Measurements from ENCODE around the gene CRB2. TPM values are rescaled to one million over a fixed set of nuclear protein-coding genes. Genes with fewer than 3 reads are reported as not detected.

CRB2 gene
- total RNA-seq, 5 donors from 2014 or later (not counting 1 experiment from before 2014, with no cell fraction given) = 0.09 to 0.20 TPM; not detected in 3

DNA sequence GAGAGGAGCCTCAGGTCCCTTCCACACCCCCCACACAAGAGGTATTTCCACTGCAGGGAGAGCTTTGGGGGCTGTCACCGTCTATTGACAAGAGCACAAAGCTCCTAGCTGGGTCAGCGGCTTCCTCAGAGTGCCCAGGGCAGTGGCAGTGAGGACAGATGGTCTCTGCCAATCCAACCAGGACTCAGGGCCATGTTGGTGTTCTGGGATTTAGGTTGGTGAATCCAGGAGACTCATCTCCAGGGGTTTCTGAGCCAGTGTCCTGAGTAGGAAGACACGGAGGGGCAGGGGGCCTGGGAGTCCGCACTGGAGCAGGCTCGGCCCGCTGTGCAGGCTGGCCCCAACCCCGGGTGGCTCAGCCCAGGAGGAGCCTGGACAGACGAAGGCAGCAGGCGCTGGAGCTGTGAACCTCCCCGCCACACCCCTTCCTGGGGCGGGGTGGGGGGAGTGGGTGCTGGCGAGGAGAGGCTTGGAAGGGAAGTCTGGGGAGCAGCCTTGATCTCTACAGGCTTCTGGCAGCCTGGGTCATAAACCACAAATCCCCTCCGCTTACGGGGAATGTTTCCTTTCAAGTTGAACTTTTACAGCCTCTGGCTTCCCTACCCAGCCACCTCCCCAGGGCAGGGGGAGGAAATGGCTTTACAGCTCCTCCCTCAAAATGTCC lies 19.6 kb downstream of the CRB2 start:
- H3K27me3 Mint-ChIP-seq = peaks cover 27 to 41% of the 10 kb centered on the region in 2 donors
- H3K27ac ChIP-seq (ENCODE audit: low read length) = no peak overlapping the region
- WGBS (ENCODE audit: insufficient coverage) = 11% methylated on average over 4 of the region's 14 CpGs
- CTCF ChIA-PET = no interaction called here
- peaks cover 0 to 9% of the 10 kb centered on the region in 2 experiments for H3K4me1 ChIP-seq (ENCODE audit: control insufficient read depth in 1 of 2, extremely low read depth in 1 of 2, insufficient read depth in 2 of 2, low read length in 2 of 2)
- no peak overlapping the region for H3K27ac Mint-ChIP-seq
- H3K36me3 ChIP-seq (ENCODE audit: control insufficient read depth in 2 of 2, extremely low read depth in 1 of 2, insufficient read depth in 1 of 2, low read length in 1 of 2) = no peaks in the 10 kb centered on the region
- ATAC-seq (replicated peaks in 1 of 4) (no peak), DNase-seq (no peak)
- POLR2A ChIA-PET = no interaction called here
- no peaks in the 10 kb centered on the region for H3K9me3 ChIP-seq
- peaks cover 7 to 12% (median 8%) of the 10 kb centered on the region in 3 donors for H3K4me1 Mint-ChIP-seq
- no peak overlapping the region for H3K4me3 Mint-ChIP-seq
- no peaks in the 10 kb centered on the region for H3K36me3 Mint-ChIP-seq
- H3K9me3 Mint-ChIP-seq = no peaks in the 10 kb centered on the region
- no peak overlapping the region for H3K4me3 ChIP-seq (ENCODE audit: control insufficient read depth in 1 of 2, extremely low read depth in 1 of 2, low read length in 1 of 2)
- peaks cover 0 to 49% of the 10 kb centered on the region in 2 experiments for H3K27me3 ChIP-seq (replicated peaks in 1 of 2; ENCODE audit: control insufficient read depth in 2 of 2, extremely low read depth in 1 of 2, insufficient read depth in 2 of 2, low read length in 1 of 2)

DNA sequence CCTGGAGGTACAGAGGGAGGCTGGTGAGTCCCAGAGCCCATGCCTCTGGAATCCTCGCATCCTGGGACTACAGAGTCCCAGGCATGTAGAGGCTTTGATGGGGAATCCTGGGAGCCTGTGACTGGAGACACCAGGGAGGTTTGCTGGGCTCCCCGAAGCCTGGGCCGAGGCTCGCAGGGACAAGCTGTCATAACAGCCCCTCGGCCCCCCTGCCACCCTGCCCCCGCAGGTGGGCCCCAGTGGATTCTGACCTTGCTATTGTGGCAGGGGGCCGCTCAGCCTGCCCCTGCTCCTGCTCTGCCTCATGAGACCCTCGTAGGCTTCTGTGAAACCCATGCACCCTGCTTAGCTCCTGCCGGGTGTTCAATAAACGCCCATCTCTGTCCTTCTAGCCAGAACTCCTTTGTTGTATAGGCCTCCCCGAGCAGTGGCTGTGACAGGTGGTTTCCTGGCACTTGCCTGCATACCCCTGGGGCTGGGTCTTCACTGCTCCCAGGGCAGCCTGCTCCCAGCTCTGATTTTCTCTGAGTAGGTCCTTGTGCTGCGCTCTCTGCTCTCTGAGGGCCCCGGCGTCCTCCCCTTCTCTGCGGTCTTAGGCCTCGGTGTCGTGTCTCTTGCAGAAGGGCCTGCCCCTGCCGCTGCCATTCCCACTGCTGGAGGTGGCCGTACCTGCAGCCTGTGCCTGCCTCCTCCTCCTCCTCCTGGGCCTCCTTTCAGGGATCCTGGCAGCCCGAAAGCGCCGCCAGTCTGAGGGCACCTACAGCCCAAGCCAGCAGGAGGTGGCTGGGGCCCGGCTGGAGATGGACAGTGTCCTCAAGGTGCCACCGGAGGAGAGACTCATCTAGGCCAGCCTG lies 20.4 kb downstream of the CRB2 start:
- peaks cover 0 to 9% of the 10 kb centered on the region in 2 experiments for H3K4me1 ChIP-seq (ENCODE audit: control insufficient read depth in 1 of 2, extremely low read depth in 1 of 2, insufficient read depth in 2 of 2, low read length in 2 of 2)
- ATAC-seq (replicated peaks in 1 of 4) (no peak), DNase-seq (no peak)
- no peaks in the 10 kb centered on the region for H3K9me3 Mint-ChIP-seq
- no peak overlapping the region for H3K4me3 ChIP-seq (ENCODE audit: control insufficient read depth in 1 of 2, extremely low read depth in 1 of 2, low read length in 1 of 2)
- no peaks in the 10 kb centered on the region for H3K9me3 ChIP-seq
- CTCF ChIA-PET = no interaction called here
- no peaks in the 10 kb centered on the region for H3K36me3 ChIP-seq (ENCODE audit: control insufficient read depth in 2 of 2, extremely low read depth in 1 of 2, insufficient read depth in 1 of 2, low read length in 1 of 2)
- H3K27ac ChIP-seq (ENCODE audit: low read length) = no peak overlapping the region
- no peak overlapping the region for H3K4me3 Mint-ChIP-seq
- POLR2A ChIA-PET = no interaction called here
- H3K36me3 Mint-ChIP-seq = no peaks in the 10 kb centered on the region
- H3K27me3 ChIP-seq (replicated peaks in 1 of 2; ENCODE audit: control insufficient read depth in 2 of 2, extremely low read depth in 1 of 2, insufficient read depth in 2 of 2, low read length in 1 of 2) = peaks cover 0 to 41% of the 10 kb centered on the region in 2 experiments
- no peak overlapping the region for H3K27ac Mint-ChIP-seq
- 65% methylated on average over 24 of the region's 24 CpGs for WGBS (ENCODE audit: insufficient coverage)
- H3K27me3 Mint-ChIP-seq = peaks cover 23 to 35% of the 10 kb centered on the region in 2 donors
- peaks cover 7 to 12% (median 8%) of the 10 kb centered on the region in 3 donors for H3K4me1 Mint-ChIP-seq

DNA sequence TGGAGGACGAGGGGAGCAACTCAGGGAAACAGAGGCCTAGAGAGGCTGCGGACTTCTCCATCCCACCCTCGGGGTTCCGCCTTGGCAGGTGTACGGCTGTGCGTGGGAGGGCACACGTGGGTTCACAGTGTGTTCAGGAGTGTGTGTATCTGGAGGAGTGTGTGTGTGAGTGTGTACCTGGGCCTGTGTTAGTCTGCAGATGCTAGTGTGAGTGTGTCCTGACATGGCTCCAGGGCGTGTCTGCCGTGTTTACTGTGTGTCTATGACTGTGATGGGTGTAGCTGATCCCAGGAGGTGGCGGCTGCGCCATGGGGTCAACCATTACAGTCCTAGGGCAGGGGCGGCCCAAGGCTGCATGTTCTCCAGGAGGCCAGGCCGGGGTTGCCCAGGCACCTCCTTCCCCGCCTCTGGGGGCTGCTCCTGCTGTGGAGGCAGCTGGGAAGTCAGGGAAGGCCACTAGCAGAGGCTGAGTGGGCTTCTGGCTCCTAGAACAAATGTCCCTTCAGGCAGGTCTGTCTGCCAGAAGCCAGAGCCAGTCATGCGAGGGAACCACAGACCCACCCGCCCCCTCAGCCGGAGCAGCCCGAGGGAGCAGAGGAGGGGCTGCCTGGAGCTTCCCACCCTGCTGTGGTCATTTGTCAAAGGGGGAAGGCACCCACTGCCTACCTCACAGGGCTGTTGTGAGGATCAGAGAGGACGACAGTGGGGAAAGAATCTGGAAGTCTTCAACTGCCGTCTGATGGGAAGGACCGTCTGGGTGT lies 21.4 kb downstream of the CRB2 start:
- Histone ChIP-seq H3K36me3 (ENCODE audit: control insufficient read depth in 2 of 2, extremely low read depth in 1 of 2, insufficient read depth in 1 of 2, low read length in 1 of 2) (no peaks in the 10 kb centered on the region), H3K9me3 (no peaks in the 10 kb centered on the region), H3K4me1 (ENCODE audit: control insufficient read depth in 1 of 2, extremely low read depth in 1 of 2, insufficient read depth in 2 of 2, low read length in 2 of 2) (peaks cover 0 to 9% of the 10 kb centered on the region in 2 experiments), H3K27me3 (replicated peaks in 1 of 2; ENCODE audit: control insufficient read depth in 2 of 2, extremely low read depth in 1 of 2, insufficient read depth in 2 of 2, low read length in 1 of 2) (peaks cover 0 to 31% of the 10 kb centered on the region in 2 experiments), H3K4me3 (ENCODE audit: control insufficient read depth in 1 of 2, extremely low read depth in 1 of 2, low read length in 1 of 2) (no peak overlapping the region), H3K27ac (ENCODE audit: low read length) (no peak overlapping the region)
- Mint-ChIP-seq H3K4me1 (peaks cover 4 to 9% (median 5%) of the 10 kb centered on the region in 3 donors), H3K27ac (no peak overlapping the region), H3K27me3 (peaks cover 14 to 25% of the 10 kb centered on the region in 2 donors), H3K9me3 (no peaks in the 10 kb centered on the region), H3K4me3 (no peak overlapping the region), H3K36me3 (no peaks in the 10 kb centered on the region)
- DNase-seq (no peak), ATAC-seq (replicated peaks in 1 of 4) (no peak)
- WGBS (ENCODE audit: insufficient coverage) = 70% methylated on average over 15 of the region's 21 CpGs
- CTCF ChIA-PET = no interaction called here
- POLR2A ChIA-PET = no interaction called here

DNA sequence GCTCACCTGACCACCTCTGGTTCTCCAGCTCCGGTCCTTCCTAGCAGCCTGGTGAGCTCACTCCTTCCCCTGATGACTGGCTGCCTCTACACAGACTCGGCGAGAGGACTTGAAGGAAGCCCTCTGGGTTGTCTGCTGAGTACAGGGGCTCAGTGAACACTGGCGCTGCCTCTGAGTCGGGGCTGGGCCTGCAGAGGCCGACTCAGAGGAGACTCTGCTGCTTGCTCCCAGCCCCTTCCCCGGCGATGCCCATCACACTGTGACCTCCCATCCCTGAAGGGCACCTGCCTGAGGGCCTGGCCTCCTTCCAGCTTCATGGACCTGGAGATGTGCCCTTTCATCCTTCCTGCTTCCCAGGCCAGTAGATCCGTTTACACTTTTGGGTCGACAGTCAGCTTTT lies 22.0 kb downstream of the CRB2 start:
- H3K4me3 ChIP-seq (ENCODE audit: control insufficient read depth in 1 of 2, extremely low read depth in 1 of 2, low read length in 1 of 2) = no peak overlapping the region
- H3K27ac ChIP-seq (ENCODE audit: low read length) = no peak overlapping the region
- Mint-ChIP-seq H3K36me3 (no peaks in the 10 kb centered on the region), H3K4me1 (peaks cover 0 to 6% (median 1%) of the 10 kb centered on the region in 3 donors), H3K27ac (no peak overlapping the region), H3K9me3 (no peaks in the 10 kb centered on the region), H3K27me3 (peaks cover 9 to 20% of the 10 kb centered on the region in 2 donors), H3K4me3 (no peak overlapping the region)
- ATAC-seq (replicated peaks in 1 of 4) = no peak
- H3K9me3 ChIP-seq = no peaks in the 10 kb centered on the region
- peaks cover 0 to 9% of the 10 kb centered on the region in 2 experiments for H3K4me1 ChIP-seq (ENCODE audit: control insufficient read depth in 1 of 2, extremely low read depth in 1 of 2, insufficient read depth in 2 of 2, low read length in 2 of 2)
- ChIA-PET CTCF (no interaction called here), POLR2A (no interaction called here)
- H3K27me3 ChIP-seq (replicated peaks in 1 of 2; ENCODE audit: control insufficient read depth in 2 of 2, extremely low read depth in 1 of 2, insufficient read depth in 2 of 2, low read length in 1 of 2) = peaks cover 0 to 25% of the 10 kb centered on the region in 2 experiments
- no peaks in the 10 kb centered on the region for H3K36me3 ChIP-seq (ENCODE audit: control insufficient read depth in 2 of 2, extremely low read depth in 1 of 2, insufficient read depth in 1 of 2, low read length in 1 of 2)
- no peak for DNase-seq
- 85% methylated on average over 10 of the region's 10 CpGs for WGBS (ENCODE audit: insufficient coverage)

DNA sequence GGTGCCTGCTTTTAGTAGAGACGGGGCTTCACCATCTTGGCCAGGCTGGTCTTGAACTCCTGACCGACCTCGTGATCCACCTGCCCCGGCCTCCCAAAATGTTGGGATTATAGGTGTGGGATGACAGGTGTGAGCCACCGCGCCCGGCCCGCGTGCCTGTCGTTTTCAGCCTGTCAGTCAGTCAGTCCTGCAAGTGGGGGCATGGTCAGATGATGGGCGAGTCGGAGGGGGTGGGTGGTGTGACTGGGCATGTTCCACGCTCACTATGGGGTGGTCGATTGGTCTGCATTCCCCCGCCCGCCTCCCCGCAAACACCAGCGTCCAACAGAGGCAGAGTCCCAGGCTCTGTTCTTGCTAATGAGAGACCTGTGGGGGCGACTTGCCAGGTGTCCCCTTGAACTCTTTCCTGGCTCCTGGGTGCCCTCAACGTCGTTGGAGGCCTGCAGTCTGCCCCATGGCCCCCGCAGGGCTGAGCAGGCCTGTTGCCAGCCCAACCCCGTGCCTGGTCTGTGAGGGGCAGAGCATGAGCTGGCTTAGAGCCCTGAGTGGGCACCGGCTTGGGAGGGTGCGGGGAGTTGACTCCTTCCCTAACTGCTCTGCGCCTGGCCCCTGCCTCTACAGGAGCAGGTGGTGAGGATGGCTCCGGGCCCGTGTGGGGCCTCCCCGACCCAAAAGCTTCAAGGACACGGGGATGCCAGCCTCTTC lies 23.1 kb downstream of the CRB2 start:
- H3K4me3 ChIP-seq (ENCODE audit: control insufficient read depth in 1 of 2, extremely low read depth in 1 of 2, low read length in 1 of 2) = no peak overlapping the region
- H3K4me1 ChIP-seq (ENCODE audit: control insufficient read depth in 1 of 2, extremely low read depth in 1 of 2, insufficient read depth in 2 of 2, low read length in 2 of 2) = peaks cover 0 to 9% of the 10 kb centered on the region in 2 experiments
- ChIA-PET POLR2A (no interaction called here), CTCF (no interaction called here)
- peaks cover 7 to 16% of the 10 kb centered on the region in 2 donors for H3K27me3 Mint-ChIP-seq
- WGBS (ENCODE audit: insufficient coverage) = 92% methylated on average over 28 of the region's 30 CpGs
- H3K27ac Mint-ChIP-seq = no peak overlapping the region
- H3K4me1 Mint-ChIP-seq = peaks cover 0 to 6% (median 1%) of the 10 kb centered on the region in 3 donors
- H3K9me3 Mint-ChIP-seq = no peaks in the 10 kb centered on the region
- peaks cover 3% of the 10 kb centered on the region for H3K36me3 Mint-ChIP-seq
- no peaks in the 10 kb centered on the region for H3K9me3 ChIP-seq
- H3K27ac ChIP-seq (ENCODE audit: low read length) = no peak overlapping the region
- ATAC-seq (replicated peaks in 1 of 4) (no peak), DNase-seq (no peak)
- peaks cover 0 to 21% of the 10 kb centered on the region in 2 experiments for H3K27me3 ChIP-seq (replicated peaks in 1 of 2; ENCODE audit: control insufficient read depth in 2 of 2, extremely low read depth in 1 of 2, insufficient read depth in 2 of 2, low read length in 1 of 2)
- H3K36me3 ChIP-seq (ENCODE audit: control insufficient read depth in 2 of 2, extremely low read depth in 1 of 2, insufficient read depth in 1 of 2, low read length in 1 of 2) = no peaks in the 10 kb centered on the region
- no peak overlapping the region for H3K4me3 Mint-ChIP-seq

Measured in T-cell (primary cell).